Immature natural killer cell (primary cell): Measurements from ENCODE around the gene EIF2S3B. TPM values are rescaled to one million over a fixed set of nuclear protein-coding genes. Genes with fewer than 3 reads are reported as not detected.

Experiments
- DNase-seq, 3 donors: peaks; one replicate each; pipeline ENCODE4 v3.0.0; 2022; ENCODE audit warnings: mixed read lengths in 1 of 3
- H3K27ac Mint-ChIP-seq, 6 donors: one replicate each; pipeline ENCODE4 v1.8.0; 2020; ENCODE audit warnings: mixed read lengths in 6 of 6, mild to moderate bottlenecking in 5 of 6, inconsistent platforms in 4 of 6, moderate library complexity in 3 of 6
- H3K27me3 Mint-ChIP-seq, 3 donors: one replicate each; pipeline ENCODE4 v1.8.0; 2020 to 2021; ENCODE audit warnings: low read depth in 3 of 3, mild to moderate bottlenecking in 3 of 3, mixed read lengths in 3 of 3, moderate library complexity in 3 of 3, inconsistent platforms in 1 of 3
- H3K36me3 Mint-ChIP-seq, 3 donors: one replicate each; pipeline ENCODE4 v1.8.0; 2020; ENCODE audit warnings: mixed read lengths in 3 of 3, inconsistent platforms in 2 of 3, mild to moderate bottlenecking in 2 of 3
- H3K4me1 Mint-ChIP-seq, 2 donors: one replicate each; pipeline ENCODE4 v1.8.0; 2020; ENCODE audit warnings: inconsistent platforms in 2 of 2, mild to moderate bottlenecking in 2 of 2, mixed read lengths in 2 of 2, moderate library complexity in 1 of 2
- H3K4me3 Mint-ChIP-seq, 5 donors: one replicate each; pipeline ENCODE4 v1.8.0; 2020; ENCODE audit warnings: mild to moderate bottlenecking in 5 of 5, mixed read lengths in 5 of 5, inconsistent platforms in 3 of 5, moderate library complexity in 3 of 5
- H3K9me3 Mint-ChIP-seq, 6 donors: one replicate each; pipeline ENCODE4 v1.8.0; 2020; ENCODE audit warnings: mild to moderate bottlenecking in 6 of 6, mixed read lengths in 6 of 6, inconsistent platforms in 4 of 6, moderate library complexity in 3 of 6
- polyA plus RNA-seq, 3 donors: library from polyadenylated mRNA; unstranded; fragments of 300-500 nt; fragmentation: Illumina TruSeq; gene quantifications; one replicate each; pipeline ENCODE4 v1.2.3, GENCODE V29; 2021

The EIF2S3B gene
- polyA plus RNA-seq, 3 donors from 2014 or later = 0.24 to 0.30 (median 0.29) TPM

DNA sequence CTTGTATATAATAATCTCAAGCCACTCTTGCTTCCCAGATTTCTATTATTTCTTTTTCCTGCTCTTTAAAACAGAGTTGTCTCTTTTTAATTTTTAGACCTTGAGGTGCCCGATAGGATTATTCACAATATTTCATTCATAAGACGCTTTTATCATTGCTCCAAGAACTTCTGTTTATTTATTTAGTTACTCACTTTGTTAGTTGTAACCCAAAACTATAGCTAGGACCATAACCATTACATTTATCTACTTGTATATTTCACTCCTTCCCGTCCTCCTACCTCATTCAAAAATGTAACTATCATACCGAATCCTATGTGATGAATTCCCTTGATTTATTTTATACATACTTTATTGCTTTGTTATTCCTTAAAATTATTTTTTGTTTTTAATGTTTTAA, 7.1 kb downstream of the EIF2S3B start:
- H3K27ac Mint-ChIP-seq = no peak overlapping the region
- no peaks in the 10 kb centered on the region for H3K4me1 Mint-ChIP-seq
- H3K4me3 Mint-ChIP-seq = no peak overlapping the region
- peaks cover 0 to 3% (median 0%) of the 10 kb centered on the region in 3 donors for H3K36me3 Mint-ChIP-seq
- H3K27me3 Mint-ChIP-seq = peaks cover 0 to 8% (median 4%) of the 10 kb centered on the region in 3 donors
- no peaks in the 10 kb centered on the region for H3K9me3 Mint-ChIP-seq
- no peak for DNase-seq

DNA sequence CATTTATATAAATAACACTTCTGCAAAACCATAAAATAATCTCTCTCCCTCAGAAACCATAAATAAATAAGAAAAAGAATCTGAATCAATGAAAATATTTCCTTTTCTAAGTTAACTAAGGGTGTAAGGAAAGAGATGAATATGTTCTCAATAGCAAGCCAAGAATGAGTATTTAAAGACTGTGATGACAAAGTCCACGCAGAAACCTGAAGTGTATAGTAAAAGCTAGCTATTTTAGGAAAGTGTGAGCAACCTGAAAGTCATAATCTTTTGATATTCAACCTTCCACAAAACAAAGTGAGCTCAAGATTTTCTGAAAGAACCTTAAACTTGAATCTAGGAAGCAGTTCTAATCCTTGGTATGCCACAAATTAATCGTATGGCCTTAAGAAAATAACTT, 15.9 kb downstream of the EIF2S3B start:
- Mint-ChIP-seq H3K4me3 (no peak overlapping the region), H3K4me1 (no peaks in the 10 kb centered on the region), H3K27me3 (peaks cover 2 to 7% (median 3%) of the 10 kb centered on the region in 3 donors), H3K27ac (no peak overlapping the region), H3K9me3 (no peaks in the 10 kb centered on the region), H3K36me3 (no peaks in the 10 kb centered on the region)
- DNase-seq = no peak

- no peaks in the 10 kb centered on the region for H3K36me3 Mint-ChIP-seq
- peaks cover 0 to 3% (median 2%) of the 10 kb centered on the region in 3 donors for H3K27me3 Mint-ChIP-seq
- no peaks in the 10 kb centered on the region for H3K9me3 Mint-ChIP-seq
- H3K27ac Mint-ChIP-seq = no peak overlapping the region
- H3K4me3 Mint-ChIP-seq = no peak overlapping the region
- H3K4me1 Mint-ChIP-seq = no peaks in the 10 kb centered on the region
- DNase-seq = no peak
Measured at GRCh38 chr12:10528174-10528953, 22.7 kb downstream of the EIF2S3B start.

DNA sequence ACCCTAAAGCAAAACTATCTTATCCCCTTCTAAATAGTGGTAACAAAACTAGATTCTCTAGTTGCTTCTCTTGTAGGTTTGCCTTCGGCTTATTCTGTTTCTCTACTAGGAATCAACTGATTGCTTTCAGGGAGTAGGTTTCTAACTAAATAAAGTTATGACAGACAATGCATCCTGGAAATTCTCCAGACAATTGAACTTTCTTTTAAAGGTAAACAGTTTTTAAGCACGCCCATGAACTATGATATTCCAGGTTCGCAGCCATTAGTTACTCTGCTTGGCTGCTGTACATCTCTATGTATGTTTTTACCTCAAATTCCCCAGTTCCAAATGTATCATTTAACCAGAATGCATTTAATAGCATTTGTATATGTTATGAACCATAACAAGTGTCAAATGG, 23.9 kb downstream of the EIF2S3B start:
- H3K27me3 Mint-ChIP-seq = peaks cover 0 to 1% (median 0%) of the 10 kb centered on the region in 3 donors
- H3K9me3 Mint-ChIP-seq = no peaks in the 10 kb centered on the region
- H3K36me3 Mint-ChIP-seq = no peaks in the 10 kb centered on the region

DNA sequence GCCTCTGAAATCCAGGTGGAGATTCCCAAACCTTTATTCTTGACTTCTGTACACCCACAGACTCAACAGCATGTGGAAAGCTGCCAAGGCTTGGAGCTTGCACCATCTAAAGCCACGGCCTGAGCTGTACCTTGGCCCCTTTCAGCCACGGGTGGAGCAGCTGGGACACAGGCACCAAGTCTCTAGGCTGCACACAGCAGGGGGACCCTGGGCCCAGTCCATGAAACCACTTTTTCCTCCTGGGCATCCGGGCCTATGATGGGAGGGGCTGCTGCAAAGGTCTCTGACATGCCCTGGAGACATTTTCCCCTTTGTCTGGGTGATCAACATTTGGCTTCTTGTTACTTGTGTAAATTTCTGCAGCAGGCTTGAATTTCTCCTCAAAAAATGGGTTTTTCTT, 32.0 kb downstream of the EIF2S3B start:
- H3K4me1 Mint-ChIP-seq = no peaks in the 10 kb centered on the region
- H3K9me3 Mint-ChIP-seq = no peaks in the 10 kb centered on the region
- H3K27me3 Mint-ChIP-seq = peaks cover 0 to 1% (median 0%) of the 10 kb centered on the region in 3 donors
- H3K36me3 Mint-ChIP-seq = peaks cover 0 to 7% (median 5%) of the 10 kb centered on the region in 3 donors
- H3K27ac Mint-ChIP-seq = no peak overlapping the region
- DNase-seq = no peak
- H3K4me3 Mint-ChIP-seq = no peak overlapping the region

More for the DNA sequence above, 23.9 kb downstream of the EIF2S3B start:
- DNase-seq = no peak
- no peak overlapping the region for H3K4me3 Mint-ChIP-seq
- H3K4me1 Mint-ChIP-seq = no peaks in the 10 kb centered on the region
- H3K27ac Mint-ChIP-seq = no peak overlapping the region

- H3K4me3 Mint-ChIP-seq = no peak overlapping the region
- H3K27me3 Mint-ChIP-seq = no peaks in the 10 kb centered on the region
- H3K4me1 Mint-ChIP-seq = no peaks in the 10 kb centered on the region
- peak overlapping the region in 1 of 6 donors; percentile 5 for H3K27ac Mint-ChIP-seq
- no peak for DNase-seq
- peaks cover 0 to 7% (median 4%) of the 10 kb centered on the region in 3 donors for H3K36me3 Mint-ChIP-seq
- no peaks in the 10 kb centered on the region for H3K9me3 Mint-ChIP-seq
Measured at GRCh38 chr12:10540776-10541205, 35.1 kb downstream of the EIF2S3B start.

GRCh38 chr12:10543499-10543898, 37.8 kb downstream of the EIF2S3B start:
- no peak for DNase-seq
- Mint-ChIP-seq H3K4me1 (peaks cover 0 to 9% of the 10 kb centered on the region in 2 donors), H3K36me3 (peaks cover 0 to 9% (median 0%) of the 10 kb centered on the region in 3 donors), H3K4me3 (no peak overlapping the region), H3K27ac (no peak overlapping the region), H3K27me3 (peaks cover 0 to 2% (median 0%) of the 10 kb centered on the region in 3 donors), H3K9me3 (no peaks in the 10 kb centered on the region)

DNA sequence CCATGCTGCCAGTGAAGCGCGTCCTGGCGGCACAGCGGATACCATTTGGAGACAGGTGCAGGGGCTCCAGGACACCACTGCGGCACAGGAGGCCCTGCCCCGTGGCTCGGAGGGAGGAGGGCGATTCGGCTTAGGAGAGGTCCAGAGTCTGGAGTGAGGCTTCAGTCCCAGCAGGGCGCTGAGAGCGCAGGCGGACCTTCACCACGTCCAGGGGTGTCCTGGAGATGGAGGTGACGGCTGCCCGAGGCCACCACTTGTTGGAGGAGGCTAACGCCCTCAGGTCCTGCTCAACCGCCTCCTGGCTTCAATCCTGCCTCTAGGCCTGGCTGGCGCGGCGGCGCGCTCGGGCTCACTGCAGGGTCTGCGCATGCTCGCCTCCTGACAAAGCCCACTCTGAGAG, 45.7 kb downstream of the EIF2S3B start:
- H3K4me3 Mint-ChIP-seq = no peak overlapping the region
- no peak overlapping the region for H3K27ac Mint-ChIP-seq
- peaks cover 26 to 36% of the 10 kb centered on the region in 2 donors for H3K4me1 Mint-ChIP-seq
- H3K36me3 Mint-ChIP-seq = peaks cover 0 to 22% (median 7%) of the 10 kb centered on the region in 3 donors
- peaks cover 0 to 5% (median 0%) of the 10 kb centered on the region in 6 donors for H3K9me3 Mint-ChIP-seq
- peaks cover 0 to 8% (median 6%) of the 10 kb centered on the region in 3 donors for H3K27me3 Mint-ChIP-seq
- DNase-seq = no peak

- Mint-ChIP-seq H3K27me3 (peaks cover 0 to 8% (median 4%) of the 10 kb centered on the region in 3 donors), H3K9me3 (peaks cover 0 to 5% (median 0%) of the 10 kb centered on the region in 6 donors), H3K36me3 (peaks cover 0 to 16% (median 7%) of the 10 kb centered on the region in 3 donors), H3K27ac (peak overlapping the region; percentile 57 to 97 (median 88)), H3K4me3 (peak overlapping the region in 2 of 5 donors; percentile 58 to 79), H3K4me1 (peaks cover 40 to 45% of the 10 kb centered on the region in 2 donors)
- no peak for DNase-seq
Measured at GRCh38 chr12:10553148-10553547, 47.5 kb downstream of the EIF2S3B start.

DNA sequence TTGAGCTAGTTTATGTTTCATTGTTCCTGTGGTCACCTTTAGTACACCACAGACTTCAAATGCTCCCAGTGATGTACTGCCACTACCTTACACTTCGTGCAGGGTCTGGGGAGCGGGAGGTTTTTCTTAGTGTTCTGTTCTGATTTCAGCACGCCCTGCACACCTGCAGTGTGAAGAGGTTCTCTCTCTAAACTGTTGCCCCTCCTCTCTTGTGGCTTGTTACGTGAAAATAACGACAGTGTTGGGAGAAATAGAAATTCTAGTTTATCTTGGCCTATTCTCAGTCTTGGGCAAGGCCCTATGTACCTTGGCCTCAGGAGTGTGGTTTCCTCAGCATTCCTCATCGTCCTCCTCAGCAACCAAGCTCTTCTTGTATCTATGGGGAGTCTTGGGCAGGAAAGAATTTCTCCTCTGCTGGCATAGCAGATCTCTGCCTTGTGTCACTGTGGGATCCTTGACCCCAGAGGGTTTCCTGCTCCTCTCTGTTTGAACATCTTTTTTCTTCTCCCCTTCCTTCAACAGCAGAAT, 48.6 kb downstream of the EIF2S3B start:
- Mint-ChIP-seq H3K27ac (peak overlapping the region; percentile 86 to 98 (median 96)), H3K4me1 (peaks cover 50 to 56% of the 10 kb centered on the region in 2 donors), H3K27me3 (peaks cover 0 to 9% (median 7%) of the 10 kb centered on the region in 3 donors), H3K36me3 (peaks cover 0 to 16% (median 7%) of the 10 kb centered on the region in 3 donors), H3K4me3 (peak overlapping the region; percentile 79 to 94 (median 86)), H3K9me3 (peaks cover 0 to 5% (median 0%) of the 10 kb centered on the region in 6 donors)
- DNase-seq = peak; percentile 51 to 66 (median 64)

- peaks cover 0 to 5% (median 0%) of the 10 kb centered on the region in 6 donors for H3K9me3 Mint-ChIP-seq
- peaks cover 0 to 11% (median 10%) of the 10 kb centered on the region in 3 donors for H3K27me3 Mint-ChIP-seq
- peak overlapping the region; percentile 86 to 98 (median 96) for H3K27ac Mint-ChIP-seq
- peaks cover 0 to 16% (median 7%) of the 10 kb centered on the region in 3 donors for H3K36me3 Mint-ChIP-seq
- peaks cover 57 to 62% of the 10 kb centered on the region in 2 donors for H3K4me1 Mint-ChIP-seq
- peak overlapping the region; percentile 79 to 94 (median 86) for H3K4me3 Mint-ChIP-seq
- peak; percentile 64 to 71 (median 71) for DNase-seq
Measured at GRCh38 chr12:10554756-10555481, 49.2 kb downstream of the EIF2S3B start.

- Mint-ChIP-seq H3K27me3 (peaks cover 0 to 11% (median 10%) of the 10 kb centered on the region in 3 donors), H3K27ac (peak overlapping the region; percentile 72 to 92 (median 84)), H3K9me3 (peaks cover 0 to 5% (median 0%) of the 10 kb centered on the region in 6 donors), H3K4me3 (peak overlapping the region; percentile 38 to 80 (median 66)), H3K4me1 (peaks cover 70 to 86% of the 10 kb centered on the region in 2 donors), H3K36me3 (peaks cover 0 to 12% (median 4%) of the 10 kb centered on the region in 3 donors)
- DNase-seq = peak in 1 of 3 donors; percentile 19
Measured at GRCh38 chr12:10557329-10557728, 51.6 kb downstream of the EIF2S3B start.

GRCh38 chr12:10557766-10558165, 52.1 kb downstream of the EIF2S3B start:
- Mint-ChIP-seq H3K4me1 (peaks cover 69 to 90% of the 10 kb centered on the region in 2 donors), H3K4me3 (peak overlapping the region; percentile 38 to 82 (median 66)), H3K27me3 (peaks cover 0 to 11% (median 10%) of the 10 kb centered on the region in 3 donors), H3K27ac (peak overlapping the region; percentile 72 to 93 (median 84)), H3K36me3 (peaks cover 0 to 10% (median 2%) of the 10 kb centered on the region in 3 donors), H3K9me3 (peaks cover 0 to 5% (median 0%) of the 10 kb centered on the region in 6 donors)
- no peak for DNase-seq
